MM.1S (cell line): ENCODE measurements around the gene PGBD4.

ENCODE experiments used
- DNase-seq: peaks from one replicate; pipeline ENCODE4 v3.0.0-alpha.2; 2015
- H2AFZ ChIP-seq: fragments of 300-600 bp; sonication (generic); 2 replicates; pipeline ENCODE4 v1.6.0; 2016; ENCODE audit warnings: antibody characterized with exemption, low read length
- H3F3A ChIP-seq: fragments of 300-600 bp; sonication (generic); 2 replicates; pipeline ENCODE4 v1.6.1; 2016; ENCODE audit warnings: mild to moderate bottlenecking, antibody characterized with exemption, low read length, moderate library complexity, mixed read lengths; ENCODE audit not compliant: insufficient read depth
- H3K27ac ChIP-seq: fragments of 300-600 bp; sonication (generic); 2 replicates; pipeline ENCODE4 v1.5.1; 2016; ENCODE audit warnings: mild to moderate bottlenecking, low read length
- H3K27me3 ChIP-seq: fragments of 300-600 bp; sonication (generic); replicated peaks from 2 replicates; pipeline ENCODE4 v1.6.0; 2016; ENCODE audit warnings: low read length; ENCODE audit not compliant: insufficient read depth
- H3K36me3 ChIP-seq: fragments of 300-600 bp; sonication (generic); replicated peaks from 2 replicates; pipeline ENCODE4 v1.6.1; 2016; ENCODE audit warnings: mild to moderate bottlenecking, low read length, mixed read lengths; ENCODE audit not compliant: insufficient read depth
- H3K4me1 ChIP-seq: fragments of 300-600 bp; sonication (generic); 2 replicates; pipeline ENCODE4 v1.6.1; 2016; ENCODE audit warnings: low read length, mixed read lengths
- H3K4me2 ChIP-seq: fragments of 300-600 bp; sonication (generic); 2 replicates; pipeline ENCODE4 v1.6.0; 2016; ENCODE audit warnings: low read depth, low read length
- H3K4me3 ChIP-seq: fragments of 300-600 bp; sonication (generic); 2 replicates; pipeline ENCODE4 v1.5.1; 2016; ENCODE audit warnings: low read length, mixed read lengths
- H3K79me2 ChIP-seq: fragments of 300-600 bp; sonication (generic); 2 replicates; pipeline ENCODE4 v1.6.1; 2016; ENCODE audit warnings: mixed run types, low read length, mixed read lengths
- H3K9ac ChIP-seq: fragments of 300-600 bp; sonication (generic); 2 replicates; pipeline ENCODE4 v1.6.1; 2016; ENCODE audit warnings: low read length, mixed read lengths
- H3K9me2 ChIP-seq: fragments of 300-600 bp; sonication (generic); replicated peaks from 2 replicates; pipeline ENCODE4 v1.6.1; 2016; ENCODE audit warnings: mild to moderate bottlenecking, low read length, mixed read lengths; ENCODE audit not compliant: insufficient read depth
- H3K9me3 ChIP-seq: fragments of 300-600 bp; sonication (generic); replicated peaks from 2 replicates; pipeline ENCODE4 v1.6.1; 2016; ENCODE audit warnings: mild to moderate bottlenecking, low read length, mixed read lengths; ENCODE audit not compliant: insufficient read depth
- H4K20me1 ChIP-seq: fragments of 300-600 bp; sonication (generic); 2 replicates; pipeline ENCODE4 v1.6.1; 2016; ENCODE audit warnings: mild to moderate bottlenecking, low read length, moderate library complexity, mixed read lengths; ENCODE audit not compliant: insufficient read depth
- CTCF ChIP-seq: fragments of 300-600 bp; sonication (generic); IDR thresholded peaks from 2 replicates; pipeline ENCODE4 v1.5.1; 2016; ENCODE audit warnings: antibody characterized with exemption, low read length, mixed read lengths
- EZH2 ChIP-seq: fragments of 300-600 bp; sonication (generic); optimal IDR thresholded peaks from 2 replicates; pipeline ENCODE3; 2017; ENCODE audit warnings: low read depth, mild to moderate bottlenecking, antibody characterized with exemption, low read length, mixed read lengths
- EZH2phosphoT487 ChIP-seq: fragments of 300-600 bp; sonication (generic); IDR thresholded peaks from 2 replicates; pipeline ENCODE4 v1.6.1; 2018; ENCODE audit warnings: antibody characterized with exemption, low read length

Gene PGBD4

GRCh38 chr15:34114215-34114614 is 12.3 kb downstream of the PGBD4 start:
- TF ChIP-seq CTCF (no peak), EZH2phosphoT487 (no peak), EZH2 (no peak)
- no peaks in the 10 kb centered on the region for H3K27me3 ChIP-seq

GRCh38 chr15:34114739-34115138 is 12.9 kb downstream of the PGBD4 start:
- H4K20me1 ChIP-seq: no peaks in the 10 kb centered on the region
- no peak for DNase-seq
- H3K4me1 ChIP-seq: no peaks in the 10 kb centered on the region
- H3K9me2 ChIP-seq: no peaks in the 10 kb centered on the region
- H2AFZ ChIP-seq: no peak overlapping the region
- no peak overlapping the region for H3K27ac ChIP-seq
- no peaks in the 10 kb centered on the region for H3K9me3 ChIP-seq
- H3K9ac ChIP-seq: no peak overlapping the region
- no peaks in the 10 kb centered on the region for H3F3A ChIP-seq
- H3K36me3 ChIP-seq: no peaks in the 10 kb centered on the region
- H3K79me2 ChIP-seq: no peaks in the 10 kb centered on the region
- no peak overlapping the region for H3K4me2 ChIP-seq
- TF ChIP-seq EZH2phosphoT487: no peak
- TF ChIP-seq EZH2: no peak
- TF ChIP-seq CTCF: no peak
- no peaks in the 10 kb centered on the region for H3K27me3 ChIP-seq
- no peak overlapping the region for H3K4me3 ChIP-seq

More at GRCh38 chr15:34114215-34114614, 12.3 kb downstream of the PGBD4 start:
- no peak for DNase-seq
- H2AFZ ChIP-seq: no peak overlapping the region
- H4K20me1 ChIP-seq: no peaks in the 10 kb centered on the region
- no peaks in the 10 kb centered on the region for H3F3A ChIP-seq
- H3K27ac ChIP-seq: no peak overlapping the region
- no peaks in the 10 kb centered on the region for H3K79me2 ChIP-seq
- H3K4me3 ChIP-seq: no peak overlapping the region
- H3K9ac ChIP-seq: no peak overlapping the region
- H3K9me3 ChIP-seq: no peaks in the 10 kb centered on the region
- H3K36me3 ChIP-seq: no peaks in the 10 kb centered on the region
- H3K4me2 ChIP-seq: no peak overlapping the region
- H3K4me1 ChIP-seq: no peaks in the 10 kb centered on the region
- H3K9me2 ChIP-seq: no peaks in the 10 kb centered on the region

GRCh38 chr15:34116620-34117019 is 14.7 kb downstream of the PGBD4 start:
- no peaks in the 10 kb centered on the region for H3K27me3 ChIP-seq
- DNase-seq: no peak
- H3K79me2 ChIP-seq: no peaks in the 10 kb centered on the region
- no peaks in the 10 kb centered on the region for H3K9me2 ChIP-seq
- H3K36me3 ChIP-seq: no peaks in the 10 kb centered on the region
- H3K4me2 ChIP-seq: no peak overlapping the region
- H3K9me3 ChIP-seq: no peaks in the 10 kb centered on the region
- no peaks in the 10 kb centered on the region for H4K20me1 ChIP-seq
- H3K4me1 ChIP-seq: no peaks in the 10 kb centered on the region
- no peak overlapping the region for H3K27ac ChIP-seq
- no peak overlapping the region for H3K4me3 ChIP-seq
- no peaks in the 10 kb centered on the region for H3F3A ChIP-seq
- TF ChIP-seq CTCF: no peak
- no peak for TF ChIP-seq EZH2phosphoT487
- TF ChIP-seq EZH2: no peak
- no peak overlapping the region for H3K9ac ChIP-seq
- no peak overlapping the region for H2AFZ ChIP-seq
